Measurements from ENCODE around the gene NSRP1.
"Not testable (repeated sequence)": the region's sequence is repeated elsewhere in the genome, so short reads cannot be mapped to it uniquely, and the experiment has no call there.

Gene NSRP1

DNA sequence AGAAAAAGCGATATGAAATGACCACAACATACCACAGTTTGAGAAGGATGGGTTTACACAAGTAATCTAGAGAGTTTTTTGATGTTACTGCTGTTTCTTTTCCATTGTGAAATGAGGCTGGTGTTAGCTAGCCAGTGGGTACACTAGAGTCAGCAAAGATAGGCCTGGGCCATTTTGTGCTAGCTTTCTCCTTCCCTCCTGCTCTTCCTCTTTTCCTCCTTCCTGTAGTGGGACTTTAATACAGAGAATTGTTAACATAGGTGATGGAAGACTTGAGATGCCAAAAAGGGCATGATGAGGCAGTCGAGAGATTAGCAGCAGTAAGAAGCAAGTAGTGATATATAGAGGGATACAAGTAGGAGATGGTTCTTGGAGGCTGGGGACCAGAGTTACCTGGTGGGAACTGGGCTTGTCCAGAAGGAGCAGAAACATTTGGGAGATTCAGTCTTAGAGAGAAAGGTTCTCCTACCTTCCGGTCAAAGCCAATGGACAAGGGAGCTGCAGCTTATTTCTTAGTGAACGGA lies 7.7 kb downstream of the NSRP1 start:
- DNase-seq, result no peak

DNA sequence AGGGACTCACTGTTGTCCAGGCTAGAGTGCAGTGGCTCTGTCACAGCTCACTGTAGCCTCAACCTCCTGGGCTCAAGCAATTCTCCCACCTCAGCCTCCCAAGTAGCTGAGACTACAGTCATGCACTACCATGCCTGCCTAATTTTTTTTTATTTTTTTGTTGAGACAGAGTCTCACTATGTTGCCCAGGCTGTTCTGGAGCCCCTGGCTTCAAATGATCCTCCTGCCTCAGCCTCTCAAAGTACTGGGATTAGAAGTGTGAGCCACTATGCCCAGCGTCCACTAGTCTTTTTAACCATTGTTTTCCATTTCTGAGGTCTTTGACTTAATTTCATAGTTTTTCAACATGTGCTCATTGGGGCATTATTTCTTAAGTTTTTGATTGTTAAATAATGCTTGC lies 13.5 kb downstream of the NSRP1 start:
- no peak for DNase-seq

GRCh38 chr17:30132615-30133014 lies 16.0 kb downstream of the NSRP1 start:
- DNase-seq, result no peak

DNA sequence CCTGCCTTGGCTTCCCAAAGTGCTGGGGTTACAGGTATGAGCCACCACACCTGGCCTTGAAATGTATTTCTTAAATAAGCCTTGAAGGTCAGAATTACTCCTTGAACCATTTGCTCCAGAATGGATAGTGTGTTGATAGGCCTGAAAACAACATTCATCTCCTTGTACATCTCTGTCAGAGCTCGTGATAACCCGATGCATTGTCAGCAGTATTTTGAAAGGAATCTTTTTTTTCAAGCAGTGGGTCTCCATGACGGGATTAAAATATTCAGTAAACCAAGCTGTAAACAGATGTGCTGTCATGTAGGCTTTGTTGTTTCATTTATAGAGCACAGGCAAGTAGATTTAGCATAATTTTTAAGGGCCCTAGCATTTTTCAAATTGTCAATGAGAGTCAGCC lies 16.6 kb downstream of the NSRP1 start:
- DNase-seq, result no peak

- no peak for DNase-seq
These were observed 17.9 kb downstream of the NSRP1 start for GRCh38 chr17:30134551-30134950.

- no peak for DNase-seq
These were observed 20.5 kb downstream of the NSRP1 start for GRCh38 chr17:30137158-30137557.

GRCh38 chr17:30147860-30148259 lies 31.2 kb downstream of the NSRP1 start:
- DNase-seq, result not testable (repeated sequence)

DNA sequence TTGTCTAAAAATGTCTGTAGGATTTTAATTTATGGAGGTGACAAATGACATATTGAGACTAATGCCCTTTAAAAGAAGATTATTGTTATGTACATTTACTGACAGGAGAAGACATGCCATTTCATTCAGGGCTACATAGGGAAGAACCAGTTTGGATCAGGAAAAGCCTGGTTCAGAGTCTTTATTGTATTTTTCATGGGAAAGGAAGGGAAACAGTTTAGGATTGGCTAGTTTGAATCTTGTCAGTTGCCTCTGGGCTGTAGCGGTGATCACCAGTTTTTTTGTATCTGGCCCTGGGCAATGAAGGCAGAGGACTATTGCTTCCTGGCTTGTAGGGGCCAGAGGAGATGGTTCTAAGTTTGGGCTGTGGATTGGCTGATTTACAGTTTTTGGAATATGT lies 31.8 kb downstream of the NSRP1 start:
- DNase-seq, result no peak

GRCh38 chr17:30151471-30151870 lies 34.9 kb downstream of the NSRP1 start:
- DNase-seq, result no peak

GRCh38 chr17:30153463-30153862 lies 36.8 kb downstream of the NSRP1 start:
- no peak for DNase-seq

GRCh38 chr17:30155389-30155788 lies 38.8 kb downstream of the NSRP1 start:
- no peak for DNase-seq

DNA sequence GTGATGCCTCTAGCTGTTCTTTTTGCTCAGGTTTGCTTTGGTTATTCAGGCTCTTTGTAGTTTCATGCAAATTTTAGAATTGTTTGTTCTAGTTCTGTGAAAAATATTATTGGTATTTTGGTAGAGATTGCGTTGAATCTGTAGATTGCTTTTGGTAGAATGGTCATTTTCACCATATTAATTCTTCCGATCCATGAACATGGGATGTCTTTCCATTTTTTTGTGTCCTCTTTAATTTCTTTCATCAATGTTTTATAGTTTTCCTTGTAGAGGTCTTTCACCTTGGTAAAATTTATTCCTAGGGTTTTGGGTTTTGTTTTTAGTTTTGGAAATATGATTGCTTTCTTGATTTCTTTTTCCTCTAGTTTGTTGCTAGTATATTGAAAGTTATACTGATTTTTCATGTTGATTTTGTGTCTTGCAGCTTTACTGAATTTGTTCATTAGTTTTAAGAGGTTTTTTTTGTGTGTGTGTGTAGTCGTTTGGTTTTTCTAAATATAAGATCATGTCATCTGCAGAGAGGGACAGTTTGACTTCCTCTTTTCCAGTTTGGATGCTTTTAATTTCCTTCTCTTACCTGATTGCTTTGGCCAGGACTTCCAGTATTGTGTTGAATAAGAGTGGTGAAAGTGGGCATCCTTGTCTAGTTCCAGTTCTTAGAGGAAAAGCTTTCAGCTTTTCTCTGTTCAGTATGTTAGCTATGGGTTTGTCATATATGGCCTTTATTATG lies 42.4 kb downstream of the NSRP1 start:
- DNase-seq, result no peak

- DNase-seq, result no peak
These were observed 44.0 kb downstream of the NSRP1 start for GRCh38 chr17:30160419-30161172.

GRCh38 chr17:30161601-30162000 lies 45.0 kb downstream of the NSRP1 start:
- DNase-seq, result no peak

DNA sequence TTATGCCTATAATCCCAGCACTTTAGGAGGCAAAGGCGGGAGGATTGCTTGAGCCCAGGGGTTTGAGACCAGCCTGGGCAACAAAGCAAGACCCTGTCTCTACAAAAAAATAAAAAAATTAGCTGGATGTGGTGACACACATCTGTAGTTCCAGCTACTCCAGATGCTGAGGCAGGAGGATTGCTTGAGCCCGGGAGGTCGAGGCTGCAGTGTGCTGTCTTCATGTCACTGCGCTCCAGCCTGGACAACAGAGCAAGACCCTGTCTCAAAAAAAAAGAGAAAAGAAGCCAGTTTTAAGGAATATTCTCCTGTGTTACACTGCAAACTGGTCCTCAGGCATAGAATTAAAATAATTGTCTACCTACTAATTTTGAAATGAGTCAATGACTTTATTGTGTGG lies 47.9 kb downstream of the NSRP1 start:
- DNase-seq, result no peak

GRCh38 chr17:30165147-30165546 lies 48.5 kb downstream of the NSRP1 start:
- no peak for DNase-seq

GRCh38 chr17:30165960-30166359 lies 49.3 kb downstream of the NSRP1 start:
- no peak for DNase-seq

- DNase-seq, result no peak
These were observed 53.9 kb downstream of the NSRP1 start for GRCh38 chr17:30170415-30170987.

DNA sequence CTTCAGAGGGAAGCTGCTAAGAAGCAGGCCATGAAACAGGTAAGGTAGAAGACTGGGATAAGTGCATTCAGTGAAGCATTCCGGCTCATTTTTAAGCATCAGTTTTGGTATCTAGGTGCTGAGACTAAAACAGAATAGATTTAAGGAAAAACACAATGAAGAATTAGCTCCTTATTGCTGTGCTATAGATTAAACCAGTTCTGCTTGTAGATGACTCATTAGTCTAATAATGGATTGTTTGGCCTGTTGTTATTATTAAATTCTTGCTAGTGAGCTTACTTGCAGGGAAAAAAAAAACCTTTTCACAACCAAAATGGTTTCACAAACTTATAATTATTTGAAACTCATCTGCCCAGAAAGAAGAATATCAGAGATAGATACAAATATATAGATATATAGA lies 55.9 kb downstream of the NSRP1 start:
- no peak for DNase-seq

DNA sequence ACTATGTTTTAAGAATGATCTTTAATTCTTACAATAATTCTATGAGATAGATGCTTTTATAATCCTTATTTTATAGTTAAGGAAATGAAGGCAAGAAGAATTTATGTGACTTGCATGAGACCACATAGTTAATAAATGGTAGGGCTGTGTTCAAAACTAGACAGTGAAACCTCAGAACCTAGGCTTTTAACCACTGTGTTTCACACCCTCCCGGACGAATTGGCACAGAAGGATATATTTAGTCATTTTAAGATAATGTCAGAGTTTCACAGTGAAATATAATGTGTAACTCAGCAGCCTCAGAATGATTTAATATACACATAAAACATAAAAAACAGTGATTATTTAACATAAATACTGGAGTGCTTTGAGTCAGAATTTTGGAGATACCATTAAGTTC lies 57.0 kb downstream of the NSRP1 start:
- DNase-seq, result no peak

DNA sequence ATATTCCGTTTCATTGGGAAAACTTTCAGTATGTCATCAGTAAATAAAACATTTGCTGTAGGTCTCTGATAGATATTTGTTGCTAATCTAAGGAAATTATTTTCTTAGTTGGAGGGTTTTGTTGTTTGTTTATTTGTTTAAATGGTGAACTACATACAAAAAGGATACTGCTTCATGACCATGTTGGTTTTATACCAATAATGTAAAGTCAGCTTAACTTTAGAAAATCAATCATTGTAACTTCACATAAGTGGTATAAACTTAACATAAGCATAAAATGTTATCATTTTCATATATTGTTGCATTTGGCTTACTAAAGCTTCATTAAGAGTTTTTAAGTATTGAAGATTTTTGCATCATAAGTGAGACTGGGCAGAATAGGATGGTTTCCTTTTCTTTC lies 57.9 kb downstream of the NSRP1 start:
- DNase-seq, result no peak

- no peak for DNase-seq
These were observed 60.2 kb downstream of the NSRP1 start for GRCh38 chr17:30176855-30177254.

DNA sequence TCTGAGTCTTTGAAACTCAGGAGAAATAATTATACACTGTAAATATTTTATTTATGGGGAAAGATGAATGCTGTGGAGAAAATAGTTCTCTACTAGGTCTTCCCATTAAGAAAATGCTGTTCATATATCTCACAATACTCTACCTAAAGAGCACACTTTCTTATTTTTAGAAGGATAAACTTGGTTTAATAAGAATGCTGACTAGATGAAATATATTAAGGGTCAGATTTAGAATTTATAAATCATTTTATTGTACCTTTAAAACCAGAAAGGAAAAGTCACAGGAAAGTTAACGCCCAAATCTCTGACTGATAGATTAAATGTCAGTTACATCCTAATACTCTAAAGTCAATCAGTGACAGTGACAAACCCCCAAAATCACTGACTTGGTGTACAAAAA lies 70.1 kb downstream of the NSRP1 start:
- DNase-seq, result no peak

DNA sequence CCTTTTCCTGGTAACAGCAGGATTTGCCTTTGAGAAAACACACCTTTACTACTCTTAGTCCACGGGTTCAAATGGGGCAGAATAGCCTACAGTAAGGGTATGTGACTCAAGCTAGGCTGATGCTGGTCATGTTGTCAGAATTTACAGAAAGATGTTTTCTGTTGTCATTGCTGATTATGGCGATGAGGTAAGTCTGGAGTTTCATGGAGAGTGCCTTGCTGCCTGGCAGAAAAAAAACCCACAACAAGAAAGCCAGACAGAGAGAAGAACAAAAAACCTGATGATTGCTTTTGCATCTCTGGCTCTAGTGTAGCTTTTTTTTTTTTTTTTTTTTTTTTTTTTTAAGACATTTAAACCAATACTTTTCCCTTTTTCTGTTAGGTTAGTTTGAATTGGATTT lies 71.0 kb downstream of the NSRP1 start:
- no peak for DNase-seq
